Activated T-cell treated with anti-CD3 and anti-CD28 coated beads, Interleukin-2, amount 50 U/mL, for 24 hours (primary cell): Measurements from ENCODE around the gene ATP10B.

Experiments
- DNase-seq: peaks from one replicate; pipeline ENCODE4 v3.0.0-alpha.2; 2020
- H3K27ac Mint-ChIP-seq: 2 replicates; pipeline ENCODE4 v1.8.0; 2020; ENCODE audit warnings: mild to moderate bottlenecking, mixed read lengths
- H3K27me3 Mint-ChIP-seq: 2 replicates; pipeline ENCODE4 v1.8.0; 2020; ENCODE audit warnings: mixed read lengths
- H3K36me3 Mint-ChIP-seq: 2 replicates; pipeline ENCODE4 v1.8.0; 2020; ENCODE audit warnings: low read depth, mixed read lengths
- H3K4me1 Mint-ChIP-seq: 2 replicates; pipeline ENCODE4 v1.8.0; 2020; ENCODE audit warnings: low read depth, mixed read lengths
- H3K4me3 Mint-ChIP-seq: 2 replicates; pipeline ENCODE4 v1.8.0; 2020; ENCODE audit warnings: mild to moderate bottlenecking, moderate library complexity, mixed read lengths
- H3K9me3 Mint-ChIP-seq: 2 replicates; pipeline ENCODE4 v1.8.0; 2020; ENCODE audit warnings: mixed read lengths

Gene ATP10B

GRCh38 chr5:160657622-160658458 lies 194.2 kb downstream of the ATP10B start:
- Mint-ChIP-seq H3K27me3 (peaks cover 21% of the 10 kb centered on the region), H3K36me3 (no peaks in the 10 kb centered on the region), H3K27ac (no peak overlapping the region), H3K4me3 (no peak overlapping the region), H3K9me3 (no peaks in the 10 kb centered on the region), H3K4me1 (no peaks in the 10 kb centered on the region)
- DNase-seq: no peak

- Mint-ChIP-seq H3K4me3 (no peak overlapping the region), H3K4me1 (no peaks in the 10 kb centered on the region), H3K9me3 (no peaks in the 10 kb centered on the region), H3K27me3 (peaks cover 21% of the 10 kb centered on the region), H3K36me3 (no peaks in the 10 kb centered on the region), H3K27ac (no peak overlapping the region)
- no peak for DNase-seq
These were observed 194.9 kb downstream of the ATP10B start for GRCh38 chr5:160657068-160657507.

DNA sequence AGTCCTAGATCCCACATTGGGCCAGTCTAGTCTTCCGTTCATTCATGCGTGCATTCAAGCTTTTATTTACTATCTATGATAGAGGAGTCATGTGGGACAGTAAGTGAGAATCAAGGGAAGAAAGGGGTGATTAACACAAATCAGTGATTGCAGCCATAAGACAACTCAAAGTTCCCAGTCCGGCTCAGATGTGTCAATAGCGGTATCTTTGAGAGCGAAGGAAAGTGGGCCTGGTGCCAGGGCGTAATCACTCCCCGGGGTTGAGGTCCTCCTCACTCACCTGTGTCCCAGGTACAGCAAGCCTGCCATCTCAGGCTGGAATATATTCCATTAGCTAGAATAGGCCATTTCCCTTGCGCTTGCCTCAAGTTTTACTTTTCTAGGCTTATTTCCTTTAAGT lies 196.3 kb downstream of the ATP10B start:
- H3K4me1 Mint-ChIP-seq: no peaks in the 10 kb centered on the region
- H3K4me3 Mint-ChIP-seq: no peak overlapping the region
- no peaks in the 10 kb centered on the region for H3K9me3 Mint-ChIP-seq
- H3K27ac Mint-ChIP-seq: no peak overlapping the region
- H3K36me3 Mint-ChIP-seq: no peaks in the 10 kb centered on the region
- no peak for DNase-seq
- H3K27me3 Mint-ChIP-seq: peaks cover 19% of the 10 kb centered on the region

DNA sequence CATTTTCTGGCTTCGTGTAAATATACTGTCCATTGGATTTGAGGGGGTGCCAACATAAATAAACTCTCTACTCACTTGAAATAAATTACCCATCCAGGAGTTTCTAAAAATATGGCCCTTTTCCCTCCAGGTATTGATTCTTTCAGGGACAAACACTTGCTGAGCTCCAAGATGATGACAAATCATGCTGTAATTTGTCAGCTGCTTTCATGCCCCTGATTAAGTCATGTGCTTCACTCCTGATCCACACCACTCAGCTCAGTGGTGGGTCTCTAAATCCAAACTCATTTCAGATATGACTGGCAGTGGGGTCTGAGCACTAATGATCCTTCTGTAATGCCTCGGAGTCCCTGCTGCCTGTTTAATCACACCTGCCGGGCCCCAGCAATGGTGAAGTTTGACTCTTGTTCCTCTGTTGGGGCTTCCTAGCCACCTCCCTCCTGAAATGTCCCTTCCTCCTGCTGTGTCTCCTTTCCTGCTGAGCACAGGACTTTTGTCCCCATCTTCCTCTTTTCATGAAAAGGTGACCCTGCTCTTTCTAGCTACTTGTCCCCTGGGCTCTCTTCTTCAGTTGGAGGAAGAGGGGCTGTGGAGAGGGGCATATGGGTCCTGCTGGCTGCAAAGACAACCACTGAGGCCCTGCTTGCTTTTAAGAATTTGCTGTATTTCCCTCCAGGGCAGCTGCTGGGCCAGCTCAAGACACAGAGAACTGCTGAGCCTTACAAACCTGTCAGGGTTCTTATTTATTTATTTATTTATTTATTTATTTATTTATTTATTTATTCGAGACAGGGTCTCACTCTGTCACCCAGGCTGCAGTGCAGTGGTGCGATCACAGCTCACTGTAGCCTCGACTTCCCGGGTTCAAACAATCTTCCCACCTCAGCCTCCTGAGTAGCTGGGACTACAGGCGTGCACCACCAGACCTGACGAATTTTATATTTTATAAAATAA lies 200.0 kb downstream of the ATP10B start:
- H3K27ac Mint-ChIP-seq: no peak overlapping the region
- no peak for DNase-seq
- no peaks in the 10 kb centered on the region for H3K9me3 Mint-ChIP-seq
- H3K36me3 Mint-ChIP-seq: no peaks in the 10 kb centered on the region
- no peaks in the 10 kb centered on the region for H3K4me1 Mint-ChIP-seq
- H3K27me3 Mint-ChIP-seq: no peaks in the 10 kb centered on the region
- no peak overlapping the region for H3K4me3 Mint-ChIP-seq

DNA sequence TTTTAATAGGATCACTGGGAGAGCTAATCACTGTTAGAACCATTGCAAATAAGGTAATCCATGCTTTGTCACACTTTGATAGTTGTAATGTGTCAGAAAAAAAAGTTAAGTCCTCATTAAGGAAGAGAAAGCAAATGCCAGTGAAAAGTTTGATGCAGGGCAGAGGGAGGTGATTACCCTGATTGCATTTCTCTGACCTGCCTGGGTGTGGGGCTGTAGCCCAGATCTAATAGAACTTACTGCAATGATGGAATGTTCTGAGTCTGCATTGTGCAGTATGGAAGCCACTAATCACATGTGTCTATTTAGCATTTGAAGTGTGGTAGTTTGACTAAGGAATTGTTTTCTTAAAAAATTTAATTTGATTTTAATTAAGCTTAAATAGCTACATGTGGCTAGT lies 202.7 kb downstream of the ATP10B start:
- no peaks in the 10 kb centered on the region for H3K36me3 Mint-ChIP-seq
- H3K9me3 Mint-ChIP-seq: no peaks in the 10 kb centered on the region
- H3K4me3 Mint-ChIP-seq: no peak overlapping the region
- no peak for DNase-seq
- H3K27ac Mint-ChIP-seq: no peak overlapping the region
- no peaks in the 10 kb centered on the region for H3K4me1 Mint-ChIP-seq
- no peaks in the 10 kb centered on the region for H3K27me3 Mint-ChIP-seq

DNA sequence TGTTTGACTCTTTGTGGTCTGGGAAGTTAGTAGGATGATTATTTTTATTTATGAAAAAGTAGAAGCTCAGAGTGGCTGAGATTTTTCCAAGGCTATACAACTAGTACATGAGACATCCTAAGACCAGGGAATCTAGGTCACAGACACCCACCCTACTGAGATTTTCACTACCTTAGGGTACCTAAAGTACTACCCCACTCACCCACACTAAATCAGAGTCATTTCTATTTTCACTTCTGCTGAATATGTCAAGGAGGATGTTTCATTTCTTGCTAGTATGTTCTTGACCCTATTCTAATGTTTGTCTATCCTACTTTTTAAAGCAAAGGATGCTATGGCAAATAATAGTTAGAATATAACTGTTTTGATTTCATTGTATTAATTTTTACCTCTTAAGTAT lies 206.0 kb downstream of the ATP10B start:
- Mint-ChIP-seq H3K27ac (no peak overlapping the region), H3K27me3 (no peaks in the 10 kb centered on the region), H3K4me3 (no peak overlapping the region), H3K36me3 (no peaks in the 10 kb centered on the region), H3K9me3 (no peaks in the 10 kb centered on the region), H3K4me1 (no peaks in the 10 kb centered on the region)
- no peak for DNase-seq

- H3K27ac Mint-ChIP-seq: no peak overlapping the region
- H3K4me3 Mint-ChIP-seq: no peak overlapping the region
- H3K36me3 Mint-ChIP-seq: no peaks in the 10 kb centered on the region
- peaks cover 6% of the 10 kb centered on the region for H3K27me3 Mint-ChIP-seq
- DNase-seq: no peak
- no peaks in the 10 kb centered on the region for H3K4me1 Mint-ChIP-seq
- no peaks in the 10 kb centered on the region for H3K9me3 Mint-ChIP-seq
These were observed 208.3 kb downstream of the ATP10B start for GRCh38 chr5:160643616-160644240.

DNA sequence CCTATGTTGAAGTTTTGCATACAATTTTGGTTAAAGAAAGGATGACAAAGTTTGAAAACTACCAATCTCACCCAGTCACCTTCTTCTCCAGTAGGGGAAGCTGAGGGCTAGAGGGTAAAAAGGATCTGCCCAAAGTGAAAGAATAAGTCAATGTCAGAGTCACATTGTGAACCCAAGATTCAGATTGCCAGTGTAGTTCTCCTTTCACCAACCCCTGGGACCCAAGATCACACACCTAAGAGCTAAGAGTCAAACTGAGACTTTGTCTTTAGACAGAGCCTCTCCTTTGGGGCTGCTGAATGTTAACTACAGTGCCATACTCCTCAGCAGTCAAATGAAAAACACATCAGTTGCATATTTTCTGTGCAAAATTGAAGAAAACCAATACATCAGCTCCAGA lies 210.6 kb downstream of the ATP10B start:
- no peaks in the 10 kb centered on the region for H3K4me1 Mint-ChIP-seq
- no peak for DNase-seq
- H3K27ac Mint-ChIP-seq: no peak overlapping the region
- H3K27me3 Mint-ChIP-seq: peaks cover 9% of the 10 kb centered on the region
- no peaks in the 10 kb centered on the region for H3K9me3 Mint-ChIP-seq
- no peaks in the 10 kb centered on the region for H3K36me3 Mint-ChIP-seq
- no peak overlapping the region for H3K4me3 Mint-ChIP-seq

- DNase-seq: no peak
- Mint-ChIP-seq H3K36me3 (no peaks in the 10 kb centered on the region), H3K27ac (no peak overlapping the region), H3K4me3 (no peak overlapping the region), H3K27me3 (peaks cover 9% of the 10 kb centered on the region), H3K9me3 (no peaks in the 10 kb centered on the region), H3K4me1 (no peaks in the 10 kb centered on the region)
These were observed 211.6 kb downstream of the ATP10B start for GRCh38 chr5:160640406-160640805.

DNA sequence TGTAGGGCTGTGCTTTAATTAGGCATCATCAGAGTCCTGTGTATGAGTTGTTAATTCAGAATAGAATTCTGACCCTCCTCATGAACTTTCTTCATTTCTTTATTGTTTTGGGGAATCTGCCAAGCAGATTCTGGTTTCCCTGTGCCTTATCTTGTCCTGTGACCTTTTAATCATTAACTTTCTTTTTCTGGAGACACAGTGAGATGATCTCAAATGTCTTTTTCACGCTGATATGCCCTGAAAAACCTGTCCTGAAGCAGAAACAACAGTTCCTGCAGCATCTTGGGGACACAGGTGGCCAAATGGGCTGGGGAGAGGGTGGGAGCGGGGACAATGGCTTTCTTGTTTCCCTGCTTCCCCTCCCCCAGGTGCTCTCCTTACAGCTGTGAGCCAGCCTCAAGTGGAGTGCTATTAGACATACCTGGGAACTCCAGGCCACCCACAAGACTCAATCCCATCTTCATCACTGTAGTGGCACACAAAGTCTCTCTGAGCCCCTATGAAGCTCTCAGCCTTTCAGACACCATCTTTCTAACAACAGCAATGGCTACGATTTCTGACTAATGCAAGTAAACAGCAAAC lies 213.8 kb downstream of the ATP10B start:
- Mint-ChIP-seq H3K4me3 (no peak overlapping the region), H3K9me3 (no peaks in the 10 kb centered on the region), H3K27me3 (peaks cover 9% of the 10 kb centered on the region), H3K4me1 (no peaks in the 10 kb centered on the region), H3K36me3 (no peaks in the 10 kb centered on the region), H3K27ac (no peak overlapping the region)
- DNase-seq: no peak

- peaks cover 9% of the 10 kb centered on the region for H3K27me3 Mint-ChIP-seq
- H3K27ac Mint-ChIP-seq: no peak overlapping the region
- no peak overlapping the region for H3K4me3 Mint-ChIP-seq
- H3K36me3 Mint-ChIP-seq: no peaks in the 10 kb centered on the region
- no peaks in the 10 kb centered on the region for H3K9me3 Mint-ChIP-seq
- no peaks in the 10 kb centered on the region for H3K4me1 Mint-ChIP-seq
- no peak for DNase-seq
These were observed 214.5 kb downstream of the ATP10B start for GRCh38 chr5:160637357-160638090.

- no peak overlapping the region for H3K4me3 Mint-ChIP-seq
- no peaks in the 10 kb centered on the region for H3K4me1 Mint-ChIP-seq
- no peaks in the 10 kb centered on the region for H3K36me3 Mint-ChIP-seq
- DNase-seq: no peak
- no peaks in the 10 kb centered on the region for H3K9me3 Mint-ChIP-seq
- peaks cover 9% of the 10 kb centered on the region for H3K27me3 Mint-ChIP-seq
- no peak overlapping the region for H3K27ac Mint-ChIP-seq
These were observed 216.3 kb downstream of the ATP10B start for GRCh38 chr5:160635663-160636062.

DNA sequence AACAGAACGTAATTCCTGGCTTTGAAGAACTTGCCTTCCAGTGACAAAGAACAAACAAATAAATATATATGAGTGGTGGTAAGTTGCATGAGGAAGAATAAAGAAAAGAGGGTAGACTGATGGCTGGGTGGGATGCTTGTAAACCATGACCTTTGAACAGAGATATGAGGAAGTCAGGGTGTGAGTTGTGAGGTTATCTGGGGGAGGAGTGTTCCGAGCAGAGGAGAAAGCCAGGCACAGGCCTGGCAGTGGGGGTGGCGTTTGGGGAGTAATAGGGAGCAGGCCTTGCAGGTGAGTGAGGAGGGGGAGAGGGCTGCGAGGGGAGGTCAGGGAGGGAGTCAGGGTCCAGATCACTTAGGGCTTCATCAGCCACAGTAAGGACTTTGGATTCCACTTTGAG lies 217.0 kb downstream of the ATP10B start:
- peaks cover 9% of the 10 kb centered on the region for H3K27me3 Mint-ChIP-seq
- H3K4me3 Mint-ChIP-seq: no peak overlapping the region
- no peak overlapping the region for H3K27ac Mint-ChIP-seq

GRCh38 chr5:160629003-160629402 lies 223.0 kb downstream of the ATP10B start:
- Mint-ChIP-seq H3K9me3 (no peaks in the 10 kb centered on the region), H3K36me3 (no peaks in the 10 kb centered on the region), H3K27me3 (peaks cover 14% of the 10 kb centered on the region), H3K27ac (no peak overlapping the region), H3K4me1 (no peaks in the 10 kb centered on the region), H3K4me3 (no peak overlapping the region)
- no peak for DNase-seq

More for the DNA sequence above, 217.0 kb downstream of the ATP10B start:
- Mint-ChIP-seq H3K36me3 (no peaks in the 10 kb centered on the region), H3K9me3 (no peaks in the 10 kb centered on the region), H3K4me1 (no peaks in the 10 kb centered on the region)
- no peak for DNase-seq
